SK-N-MC (cell line): ENCODE data around the gene IL17RD.

Experiments
- DNase-seq: peaks from one replicate; pipeline ENCODE4 v3.0.0-alpha.2; 2011; ENCODE audit warnings: low read depth, low spot score
- H3K27ac ChIP-seq: fragments of 200-600 bp; sonication (generic); 2 replicates; pipeline ENCODE4 v1.5.1; 2016; ENCODE audit warnings: mixed run types
- H3K36me3 ChIP-seq: fragments of 200-600 bp; sonication (generic); 2 replicates; pipeline ENCODE4 v1.6.1; 2017; ENCODE audit warnings: antibody characterized with exemption, low read length, mixed read lengths; ENCODE audit not compliant: insufficient read depth
- H3K4me3 ChIP-seq: fragments of 200-600 bp; sonication (generic); 2 replicates; pipeline ENCODE4 v1.5.1; 2016
- H3K9ac ChIP-seq: fragments of 200-600 bp; sonication (generic); 2 replicates; pipeline ENCODE4 v1.8.0; 2017; ENCODE audit warnings: mixed run types, mixed read lengths; ENCODE audit not compliant: insufficient read length
- H3K9me3 ChIP-seq: fragments of 200-600 bp; sonication (generic); 2 replicates; pipeline ENCODE4 v1.6.1; 2017; ENCODE audit warnings: low read depth, mild to moderate bottlenecking, antibody characterized with exemption, low read length, moderate library complexity, mixed read lengths
- EZH2 ChIP-seq: fragments of 200-600 bp; sonication (generic); IDR thresholded peaks from one replicate; pipeline ENCODE4 v1.6.1; 2017; ENCODE audit warnings: antibody characterized with exemption
- FOXP2 ChIP-seq: optimal IDR thresholded peaks from 2 replicates; pipeline ENCODE3; 2011; ENCODE audit warnings: mild to moderate bottlenecking, moderate library complexity; ENCODE audit not compliant: insufficient read depth; ENCODE audit errors: extremely low read length, control extremely low read depth
- POLR2AphosphoS5 ChIP-seq: IDR thresholded peaks from 2 replicates; pipeline ENCODE4 v1.6.1; 2012; ENCODE audit warnings: mild to moderate bottlenecking, low read depth, low read length, borderline replicate concordance

The IL17RD gene

DNA sequence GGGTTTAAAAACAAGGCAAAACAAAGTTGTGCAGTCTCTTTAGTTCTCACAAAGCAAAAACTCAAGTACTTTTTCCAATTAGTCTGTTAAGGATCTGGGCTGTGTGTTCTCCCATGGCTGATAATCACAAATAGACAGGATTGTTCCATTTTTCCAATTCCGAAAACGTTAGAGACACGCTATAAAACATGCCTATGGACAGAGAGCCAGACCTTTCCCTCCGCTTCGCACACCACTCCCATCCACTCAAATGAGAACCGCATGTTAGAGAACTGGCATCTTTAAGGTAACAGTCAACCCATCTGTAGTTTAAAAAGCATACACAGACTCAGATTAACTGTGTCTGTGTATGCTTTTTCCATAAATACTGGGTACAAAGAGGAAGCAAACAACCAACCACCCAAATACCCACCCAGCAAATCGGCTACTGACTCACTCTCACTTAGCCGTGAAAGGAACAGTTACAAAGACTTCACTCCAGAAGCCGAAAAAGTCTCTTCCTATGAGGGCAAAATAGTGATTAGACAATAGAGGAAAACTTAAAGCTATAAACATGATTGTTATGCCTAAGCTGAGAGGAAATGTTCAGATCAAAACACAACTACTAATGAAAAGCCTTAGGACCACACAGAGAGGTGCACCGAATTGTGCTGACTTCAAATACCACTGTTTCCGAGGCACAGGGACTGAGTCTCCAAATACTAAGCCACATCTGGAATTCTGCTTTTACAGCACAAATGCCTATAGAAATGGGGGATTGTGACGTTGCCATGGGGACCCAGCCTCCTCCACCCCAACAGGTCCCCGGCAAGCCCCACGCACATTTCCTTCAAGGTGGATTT lies 36.1 kb downstream of the IL17RD start:
- no peak for DNase-seq
- Histone ChIP-seq H3K9ac (no peak overlapping the region), H3K27ac (no peak overlapping the region), H3K9me3 (no peaks in the 10 kb centered on the region), H3K4me3 (no peak overlapping the region), H3K36me3 (no peaks in the 10 kb centered on the region)
- TF ChIP-seq POLR2AphosphoS5 (no peak), FOXP2 (no peak), EZH2 (no peak)

DNA sequence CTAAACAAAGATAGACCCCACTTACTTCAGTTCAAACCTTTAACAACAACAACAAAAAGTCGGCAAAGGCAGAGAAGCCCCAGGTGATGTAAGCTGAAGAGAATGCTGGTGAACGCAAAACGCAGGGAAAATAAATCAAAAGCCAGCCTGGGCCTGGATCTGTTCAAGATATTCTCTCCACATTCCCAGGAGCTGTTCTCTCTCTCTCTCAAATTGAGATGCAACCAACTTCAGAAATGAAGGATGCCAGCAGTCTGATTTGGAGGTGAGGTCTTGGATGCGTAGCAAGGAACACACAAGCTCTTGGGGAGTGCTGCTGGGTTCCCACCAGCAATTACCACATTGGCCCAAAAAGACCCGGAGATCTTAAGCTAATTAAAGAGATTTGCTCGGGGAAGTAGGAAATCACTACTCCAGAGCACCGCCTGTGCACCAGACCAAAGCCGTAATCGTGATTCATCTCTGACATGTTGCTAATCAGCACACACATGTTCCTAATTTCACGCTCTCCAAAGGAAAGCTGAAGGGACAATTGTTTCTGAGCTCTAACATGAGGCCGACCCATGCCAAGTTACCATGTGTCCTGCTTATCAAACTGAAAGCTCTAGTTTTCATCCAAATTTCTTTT lies 37.1 kb downstream of the IL17RD start:
- Histone ChIP-seq H3K9me3 (no peaks in the 10 kb centered on the region), H3K9ac (no peak overlapping the region), H3K4me3 (0 out of 2 replicates have a peak overlapping the region, but pooled peaks have one; percentile 18), H3K27ac (no peak overlapping the region), H3K36me3 (no peaks in the 10 kb centered on the region)
- no peak for DNase-seq
- TF ChIP-seq FOXP2 (no peak), EZH2 (no peak), POLR2AphosphoS5 (no peak)

GRCh38 chr3:57126244-57126643 lies 38.9 kb downstream of the IL17RD start:
- TF ChIP-seq POLR2AphosphoS5 (no peak), FOXP2 (no peak), EZH2 (no peak)
- no peak for DNase-seq
- Histone ChIP-seq H3K9me3 (no peaks in the 10 kb centered on the region), H3K4me3 (no peak overlapping the region), H3K27ac (no peak overlapping the region), H3K36me3 (no peaks in the 10 kb centered on the region), H3K9ac (no peak overlapping the region)

DNA sequence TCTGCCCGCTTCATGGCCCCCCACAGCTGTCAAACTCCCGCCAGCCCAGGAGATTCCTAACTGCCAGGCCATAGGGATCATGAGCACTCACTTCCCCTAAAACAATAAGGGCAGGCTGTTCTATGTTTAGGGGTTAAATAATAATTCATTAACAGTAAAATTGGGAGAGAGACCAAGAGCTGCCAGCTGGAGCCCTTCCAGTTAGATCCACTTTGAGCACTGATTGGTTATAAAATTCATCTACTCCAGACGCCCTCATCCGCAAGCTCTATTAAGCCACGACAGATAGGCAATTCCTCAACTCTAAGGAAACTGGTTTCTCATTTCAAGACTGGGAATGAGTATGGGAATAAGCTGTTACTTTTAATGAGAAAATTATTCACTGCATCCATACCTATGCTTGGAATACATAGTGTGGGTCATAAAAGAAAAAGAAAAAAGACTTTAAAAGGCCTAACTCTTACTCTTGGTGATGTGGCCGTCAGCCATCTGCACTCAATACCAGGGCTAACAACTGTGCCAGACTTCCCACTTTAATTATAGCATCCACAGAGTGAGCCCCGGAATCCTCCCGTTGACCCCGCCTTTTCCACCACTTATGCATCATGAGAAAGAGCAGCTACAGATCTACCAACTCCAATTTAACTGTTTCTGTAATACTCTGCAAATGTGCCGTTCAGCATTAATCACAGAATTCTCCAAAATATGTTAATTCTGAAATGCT lies 44.5 kb downstream of the IL17RD start:
- no peaks in the 10 kb centered on the region for H3K36me3 ChIP-seq
- no peak overlapping the region for H3K4me3 ChIP-seq
- H3K9me3 ChIP-seq = no peaks in the 10 kb centered on the region
- TF ChIP-seq EZH2 (no peak), POLR2AphosphoS5 (no peak), FOXP2 (no peak)
- no peak overlapping the region for H3K9ac ChIP-seq
- H3K27ac ChIP-seq = no peak overlapping the region
- no peak for DNase-seq

- H3K9ac ChIP-seq = no peak overlapping the region
- H3K36me3 ChIP-seq = no peaks in the 10 kb centered on the region
- no peaks in the 10 kb centered on the region for H3K9me3 ChIP-seq
- no peak for DNase-seq
- no peak overlapping the region for H3K27ac ChIP-seq
- TF ChIP-seq POLR2AphosphoS5 (no peak), EZH2 (no peak), FOXP2 (no peak)
- H3K4me3 ChIP-seq = no peak overlapping the region
Observed at GRCh38 chr3:57120040-57120439, 45.1 kb downstream of the IL17RD start.

DNA sequence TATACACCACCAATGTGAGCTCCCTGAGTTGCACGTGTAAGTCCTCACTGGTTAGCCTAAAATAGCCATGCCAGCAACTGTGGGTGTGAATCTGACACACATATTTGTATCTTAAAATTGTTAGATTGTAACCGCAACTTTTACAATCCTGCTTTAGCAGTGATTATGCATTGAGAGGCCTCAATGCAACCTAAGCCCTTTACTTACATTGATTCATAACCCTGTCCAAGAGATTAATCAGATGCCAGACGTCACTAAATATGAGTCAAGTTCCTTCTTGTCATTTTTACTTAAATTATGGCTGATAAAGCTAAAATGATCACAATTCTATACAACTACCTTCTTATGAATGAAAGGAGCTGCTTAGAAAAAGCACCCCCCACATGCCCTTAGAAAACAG lies 46.9 kb downstream of the IL17RD start:
- DNase-seq = no peak
- no peaks in the 10 kb centered on the region for H3K9me3 ChIP-seq
- no peak for TF ChIP-seq EZH2
- no peak for TF ChIP-seq FOXP2
- no peak for TF ChIP-seq POLR2AphosphoS5
- no peak overlapping the region for H3K27ac ChIP-seq
- H3K4me3 ChIP-seq = no peak overlapping the region
- no peaks in the 10 kb centered on the region for H3K36me3 ChIP-seq
- no peak overlapping the region for H3K9ac ChIP-seq

GRCh38 chr3:57116501-57116900 lies 48.7 kb downstream of the IL17RD start:
- Histone ChIP-seq H3K9ac (no peak overlapping the region), H3K4me3 (no peak overlapping the region), H3K27ac (no peak overlapping the region), H3K36me3 (no peaks in the 10 kb centered on the region), H3K9me3 (no peaks in the 10 kb centered on the region)
- no peak for DNase-seq
- TF ChIP-seq EZH2 (no peak), POLR2AphosphoS5 (no peak), FOXP2 (no peak)

DNA sequence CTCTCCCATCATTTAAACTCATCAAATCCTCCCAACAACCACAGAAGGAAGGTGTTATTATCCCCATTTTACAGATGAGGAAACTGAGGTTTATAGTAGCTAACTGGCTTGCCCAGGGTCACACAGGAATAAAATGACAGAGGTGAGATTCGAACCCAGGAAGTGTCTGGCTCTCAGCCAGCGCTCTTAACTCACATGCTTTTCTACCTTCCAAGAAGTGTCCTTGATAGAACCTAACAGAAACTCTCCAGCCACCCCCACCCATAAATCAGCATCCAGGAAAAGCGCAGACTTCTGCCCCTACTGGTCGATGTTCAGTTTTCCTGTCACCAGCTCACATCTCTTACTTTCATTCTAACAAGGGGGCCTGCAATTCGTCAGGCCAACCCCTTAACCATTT lies 52.9 kb downstream of the IL17RD start:
- Histone ChIP-seq H3K27ac (no peak overlapping the region), H3K4me3 (no peak overlapping the region), H3K9me3 (no peaks in the 10 kb centered on the region), H3K36me3 (no peaks in the 10 kb centered on the region), H3K9ac (no peak overlapping the region)
- TF ChIP-seq EZH2 = no peak
- TF ChIP-seq FOXP2 = no peak
- TF ChIP-seq POLR2AphosphoS5 = no peak
- no peak for DNase-seq
